H1 (cell line): Measurements from ENCODE around the gene OSBPL5. TPM values are rescaled to one million over a fixed set of nuclear protein-coding genes. Genes with fewer than 3 reads are reported as not detected.
A peak's percentile ranks its signal among the peaks of the same experiment; 100 is the strongest.

Experiments used
- CTCF ChIA-PET: fragments of 300-600 bp; sonication (Branson Sonifier 250); formaldehyde crosslinking; loops from one replicate; lab custom pipeline; 2021; ENCODE audit not compliant: partially characterized antibody; lab: Charles Lee
- POLR2A ChIA-PET: fragments of 300-600 bp; sonication (Branson Sonifier 250); formaldehyde crosslinking; loops from one replicate; lab custom pipeline; 2021; ENCODE audit warnings: inconsistent platforms; ENCODE audit not compliant: partially characterized antibody; lab: Charles Lee
- DNase-seq, 2 experiments: peaks; one replicate each; pipeline versions ENCODE4 v3.0.0 to v3.0.0-alpha.2; 2010 to 2022; ENCODE audit warnings: low spot score in 2 of 2, low read depth in 1 of 2, mixed read lengths in 1 of 2
- FAIRE-seq: peaks from 2 replicates; lab custom pipeline; 2011; peaks lifted over from hg19 to GRCh38; lab: Jason Lieb, UNC
- H2AFZ ChIP-seq: 2 replicates; pipeline ENCODE4 v1.8.1; 2012; ENCODE audit warnings: low read length, inconsistent platforms
- H2AK5ac ChIP-seq: 2 replicates; pipeline ENCODE4 v1.6.1; 2013; ENCODE audit warnings: low read depth, low read length
- H2BK120ac ChIP-seq: replicated peaks from 2 replicates; pipeline ENCODE3; 2013; ENCODE audit warnings: low read depth, low read length, inconsistent platforms
- H2BK12ac ChIP-seq: 2 replicates; pipeline ENCODE4 v1.6.1; 2013; ENCODE audit warnings: low read depth, low read length
- H2BK15ac ChIP-seq: 2 replicates; pipeline ENCODE4 v1.6.1; 2013; ENCODE audit warnings: low read length
- H2BK20ac ChIP-seq: 2 replicates; pipeline ENCODE4 v1.6.1; 2013; ENCODE audit warnings: low read length
- H2BK5ac ChIP-seq: 2 replicates; pipeline ENCODE4 v1.6.1; 2013; ENCODE audit warnings: low read depth, low read length
- H3K14ac ChIP-seq: 2 replicates; pipeline ENCODE4 v1.6.1; 2013; ENCODE audit warnings: inconsistent platforms; ENCODE audit not compliant: insufficient read length
- H3K18ac ChIP-seq: 2 replicates; pipeline ENCODE4 v1.6.1; 2013; ENCODE audit warnings: low read length; ENCODE audit errors: extremely low read depth
- H3K23ac ChIP-seq: 2 replicates; pipeline ENCODE4 v1.6.1; 2013; ENCODE audit warnings: inconsistent platforms; ENCODE audit not compliant: insufficient read length
- H3K23me2 ChIP-seq: 2 replicates; pipeline ENCODE4 v1.6.1; 2013; ENCODE audit warnings: low read depth, low read length
- H3K27ac ChIP-seq: 2 replicates; pipeline ENCODE4 v1.6.1; 2011; ENCODE audit warnings: low read depth, low read length, inconsistent platforms
- H3K27me3 ChIP-seq, 4 experiments: replicated peaks in 1 of 4; 1 replicate in 1 of 4; 2 replicates in 3 of 4; pipeline versions ENCODE4 v1.6.1 to v1.8.1; 2011 to 2013; ENCODE audit warnings: low read length in 3 of 4, mild to moderate bottlenecking in 3 of 4, inconsistent platforms in 2 of 4, mixed read lengths in 2 of 4, moderate library complexity in 1 of 4; ENCODE audit not compliant: control insufficient read depth in 3 of 4, insufficient read depth in 3 of 4; ENCODE audit errors: extremely low read depth in 1 of 4
- H3K36me3 ChIP-seq, 4 experiments: 2 replicates each; pipeline versions ENCODE4 v1.6.1 to v1.8.1; 2011 to 2013; ENCODE audit warnings: mild to moderate bottlenecking in 4 of 4, low read length in 3 of 4, moderate library complexity in 2 of 4, control low read depth in 1 of 4, inconsistent platforms in 1 of 4; ENCODE audit not compliant: insufficient read depth in 4 of 4, control insufficient read depth in 2 of 4
- H3K4ac ChIP-seq: replicated peaks from 2 replicates; pipeline ENCODE3; 2013; ENCODE audit warnings: low read length, low read depth, mixed read lengths, inconsistent platforms; ENCODE audit not compliant: insufficient read length
- H3K4me1 ChIP-seq, 4 experiments: replicated peaks in 1 of 4; 1 replicate in 1 of 4; 2 replicates in 3 of 4; pipeline versions ENCODE4 v1.6.1 to v1.8.1; 2011 to 2013; ENCODE audit warnings: low read length in 3 of 4, inconsistent platforms in 2 of 4, mixed read lengths in 1 of 4; ENCODE audit not compliant: insufficient read depth in 4 of 4, control insufficient read depth in 3 of 4
- H3K4me2 ChIP-seq, 2 experiments: 2 replicates each; pipeline versions ENCODE4 v1.6.1 to v1.8.1; 2011 to 2013; ENCODE audit warnings: low read depth in 2 of 2, low read length in 2 of 2, control low read depth in 1 of 2, inconsistent platforms in 1 of 2, mild to moderate bottlenecking in 1 of 2; ENCODE audit not compliant: insufficient read depth in 1 of 2
- H3K4me3 ChIP-seq, 4 experiments: fragments of 200-600, 300-600 bp in 1 of 4; sonication (generic), shearing (Covaris generic), sonication (Bioruptor Twin) in 1 of 4; 2 replicates each; pipeline versions ENCODE4 v1.5.1 to v1.8.1; 2011 to 2016; ENCODE audit warnings: low read length in 4 of 4, low read depth in 3 of 4, control low read depth in 2 of 4, inconsistent platforms in 2 of 4, mild to moderate bottlenecking in 2 of 4, mixed read lengths in 1 of 4, moderate library complexity in 1 of 4; ENCODE audit not compliant: insufficient read depth in 2 of 4; ENCODE audit errors: extremely low read depth in 1 of 4
- H3K56ac ChIP-seq: replicated peaks from 2 replicates; pipeline ENCODE3; 2013; ENCODE audit warnings: low read depth, mild to moderate bottlenecking, mixed read lengths, low read length, inconsistent platforms; ENCODE audit not compliant: insufficient read length
- H3K79me1 ChIP-seq: 2 replicates; pipeline ENCODE4 v1.6.1; 2013; ENCODE audit warnings: low read depth, low read length, control low read depth
- H3K79me2 ChIP-seq, 2 experiments: 2 replicates each; pipeline versions ENCODE4 v1.6.1 to v1.8.1; 2012 to 2013; ENCODE audit warnings: low read length in 2 of 2, mild to moderate bottlenecking in 2 of 2, inconsistent platforms in 1 of 2; ENCODE audit not compliant: insufficient read depth in 2 of 2, control insufficient read depth in 1 of 2
- H3K9ac ChIP-seq, 4 experiments: replicated peaks in 1 of 4; 1 replicate in 1 of 4; 2 replicates in 3 of 4; pipeline versions ENCODE4 v1.6.1 to v1.8.1; 2011 to 2013; ENCODE audit warnings: low read depth in 3 of 4, low read length in 3 of 4, control low read depth in 2 of 4, mild to moderate bottlenecking in 2 of 4, moderate library complexity in 2 of 4, inconsistent platforms in 1 of 4; ENCODE audit errors: extremely low read depth in 1 of 4
- H3K9me3 ChIP-seq, 2 experiments: 2 replicates each; pipeline versions ENCODE4 v1.6.1 to v1.8.1; 2012 to 2013; ENCODE audit warnings: mild to moderate bottlenecking in 2 of 2, moderate library complexity in 2 of 2, control low read depth in 1 of 2, inconsistent platforms in 1 of 2, low read depth in 1 of 2, low read length in 1 of 2, mixed read lengths in 1 of 2; ENCODE audit not compliant: insufficient read depth in 2 of 2
- H4K20me1 ChIP-seq, 2 experiments: replicated peaks in 1 of 2; 2 replicates each; pipeline versions ENCODE3 to v1.8.1; 2011 to 2013; ENCODE audit warnings: inconsistent platforms in 2 of 2, low read length in 2 of 2, mild to moderate bottlenecking in 1 of 2; ENCODE audit not compliant: insufficient read depth in 2 of 2, control insufficient read depth in 1 of 2
- H4K5ac ChIP-seq: 2 replicates; pipeline ENCODE4 v1.6.1; 2013; ENCODE audit warnings: low read length, low read depth, mixed read lengths, inconsistent platforms; ENCODE audit not compliant: insufficient read length
- H4K8ac ChIP-seq: 2 replicates; pipeline ENCODE4 v1.8.0; 2013; ENCODE audit warnings: mild to moderate bottlenecking, moderate library complexity, low read length, inconsistent platforms; ENCODE audit not compliant: insufficient read depth; ENCODE audit errors: extremely low read depth
- H4K91ac ChIP-seq: replicated peaks from 2 replicates; pipeline ENCODE3; 2013; ENCODE audit warnings: low read length, mixed read lengths, inconsistent platforms; ENCODE audit not compliant: insufficient read length
- GABPA ChIP-seq: IDR thresholded peaks from 2 replicates; pipeline ENCODE4 v1.6.1; 2011; ENCODE audit warnings: mild to moderate bottlenecking, low read length, moderate library complexity, borderline replicate concordance; ENCODE audit not compliant: insufficient read depth
- MAX ChIP-seq: IDR thresholded peaks from 2 replicates; pipeline ENCODE4 v1.6.1; 2012; ENCODE audit warnings: inconsistent platforms
- WGBS, 2 experiments: shearing (Covaris generic) in 1 of 2; methylation state at CpG; one replicate each; pipeline versions ENCODE4 v1.1.6 to v1.1.7; 2013 to 2015; ENCODE audit warnings: low lambda C conversion rate in 2 of 2, mixed read lengths in 2 of 2, inconsistent platforms in 1 of 2, low coverage in 1 of 2, missing lambda C conversion rate in 1 of 2; ENCODE audit not compliant: insufficient replicate concordance in 2 of 2, insufficient coverage in 1 of 2, insufficient read length in 1 of 2; ENCODE audit errors: extremely low coverage in 1 of 2, missing lambda C conversion rate in 1 of 2; 5-methylcytosine and 5-hydroxymethylcytosine counted together
- polyA plus RNA-seq, 7 experiments: library from polyadenylated mRNA; depleted of rRNA in 3 of 7; stranded (reverse) in 5 of 7; unstranded in 2 of 7; fragments of >200 nt in 5 of 7; fragments of 200-250 nt in 2 of 7; gene quantifications; 1 replicate in 5 of 7; 2 replicates in 1 of 7; 4 replicates in 1 of 7; pipeline versions ENCODE4 v1.2.1 to v1.2.3, GENCODE V29; 2011 to 2013; ENCODE audit warnings: missing spikeins in 2 of 7, mixed read lengths in 2 of 7
- total RNA-seq: library from RNA; stranded (reverse); fragmentation: NEBNext Ultra II Directional; extraction: Animal tissue kit (Norgen Biotek cat#: 25700); gene quantifications from 2 replicates; pipeline ENCODE4 v1.2.1, GENCODE V29; 2021

Gene OSBPL5
- total and polyA plus RNA-seq, 2 of the 8 experiments (the other 6 are each of a cell fraction or from before 2014, with no cell fraction given), result 3.4 to 9.9 TPM

GRCh38 chr11:3191586-3192324 is 26.6 kb upstream of the OSBPL5 start:
- Histone ChIP-seq H2BK5ac (no peak overlapping the region), H3K18ac (no peak overlapping the region), H3K4me2 (no peak overlapping the region), H2BK12ac (no peak overlapping the region), H4K20me1 (no peaks in the 10 kb centered on the region), H4K5ac (no peak overlapping the region), H3K79me2 (no peaks in the 10 kb centered on the region), H3K36me3 (no peaks in the 10 kb centered on the region), H2AK5ac (no peak overlapping the region), H3K23ac (no peak overlapping the region), H3K9me3 (no peaks in the 10 kb centered on the region), H3K4me1 (peaks cover 5 to 23% (median 14%) of the 10 kb centered on the region in 4 experiments), H2BK15ac (no peak overlapping the region), H3K27ac (no peak overlapping the region), H3K56ac (no peak overlapping the region), H3K14ac (no peak overlapping the region), H3K79me1 (peaks cover 1% of the 10 kb centered on the region; the same call in 1 of the 2 replicates), H2AFZ (no peak overlapping the region), H3K4ac (no peak overlapping the region), H3K9ac (no peak overlapping the region), H4K91ac (peak overlapping the region; percentile 29), H3K23me2 (peaks cover 3% of the 10 kb centered on the region), H3K27me3 (no peaks in the 10 kb centered on the region), H4K8ac (no peak overlapping the region), H2BK120ac (no peak overlapping the region), H3K4me3 (no peak overlapping the region), H2BK20ac (no peak overlapping the region)
- POLR2A ChIA-PET, result no interaction called here
- WGBS, 2 experiments, result 92% methylated on average over 19 of the region's 19 CpGs; no CpG with 5 or more reads in 1 of the 2 experiments
- CTCF ChIA-PET, result interaction anchor here (0.6 to 2.3 kb wide), 9 partner anchors 9 to 161 kb away, joined by 3 to 6 read pairs (median 3); no protein-coding TSS in a partner anchor
- FAIRE-seq (no peak), DNase-seq (no peak)
- no peak for TF ChIP-seq MAX
- no peak for TF ChIP-seq GABPA
